NCI-H524 treated with DMSO at 0.1 percent for 48 hours (cell line): ENCODE measurements around the gene BBX.
A peak's percentile ranks its signal among the peaks of the same experiment; 100 is the strongest.
"Not testable (repeated sequence)": the region's sequence is repeated elsewhere in the genome, so short reads cannot be mapped to it uniquely, and the experiment has no call there.

Experiments
- DNase-seq: peaks from one replicate; lab custom pipeline; 2025; lab: John Stamatoyannopoulos, UW

The BBX gene

GRCh38 chr3:107684431-107684925 lies 161.7 kb downstream of the BBX start:
- DNase-seq, result no peak

DNA sequence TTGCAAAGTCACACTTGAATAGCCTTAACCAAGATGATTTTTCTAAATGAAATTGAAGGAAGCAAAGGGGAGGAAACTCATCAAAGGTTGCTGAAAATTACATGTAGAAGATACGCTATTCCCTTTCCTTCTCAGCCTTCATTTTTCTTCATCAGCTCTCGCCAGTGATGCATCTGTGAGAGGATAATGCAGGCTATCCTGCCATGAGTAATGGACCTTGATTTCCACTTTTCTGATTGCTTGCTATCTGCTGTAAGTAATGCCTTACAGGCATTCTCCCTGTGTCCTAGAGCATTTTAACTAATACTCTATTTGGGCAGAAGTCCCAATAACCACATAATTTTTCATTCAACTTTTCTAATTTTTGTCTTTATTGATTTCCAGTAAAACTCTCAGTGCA lies 162.6 kb downstream of the BBX start:
- DNase-seq, result no peak

GRCh38 chr3:107687056-107687581 lies 164.4 kb downstream of the BBX start:
- no peak for DNase-seq

GRCh38 chr3:107689355-107689754 lies 166.6 kb downstream of the BBX start:
- no peak for DNase-seq

- peak; percentile 20 for DNase-seq
Measured at GRCh38 chr3:107690522-107691138, 167.9 kb downstream of the BBX start.

- DNase-seq, result not testable (repeated sequence)
Measured at GRCh38 chr3:107691984-107692383, 169.2 kb downstream of the BBX start.

GRCh38 chr3:107697348-107697747 lies 174.6 kb downstream of the BBX start:
- not testable (repeated sequence) for DNase-seq

DNA sequence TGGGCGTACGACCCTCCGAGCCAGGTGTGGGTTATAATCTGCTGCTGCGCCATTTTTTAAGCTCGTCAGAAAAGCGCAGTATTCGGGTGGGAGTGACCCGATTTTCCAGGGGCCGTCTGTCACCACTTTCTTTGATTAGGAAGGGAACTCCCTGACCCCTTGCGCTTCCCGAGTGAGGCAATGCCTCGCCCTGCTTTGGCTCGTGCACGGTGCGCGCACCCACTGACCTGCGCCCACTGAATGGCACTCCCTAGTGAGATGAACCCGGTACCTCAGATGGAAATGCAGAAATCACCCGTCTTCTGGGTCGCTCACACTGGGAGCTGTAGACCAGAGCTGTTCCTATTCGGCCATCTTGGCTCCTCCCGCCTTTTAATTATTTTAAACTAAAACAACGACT lies 175.1 kb downstream of the BBX start:
- DNase-seq, result not testable (repeated sequence)

DNA sequence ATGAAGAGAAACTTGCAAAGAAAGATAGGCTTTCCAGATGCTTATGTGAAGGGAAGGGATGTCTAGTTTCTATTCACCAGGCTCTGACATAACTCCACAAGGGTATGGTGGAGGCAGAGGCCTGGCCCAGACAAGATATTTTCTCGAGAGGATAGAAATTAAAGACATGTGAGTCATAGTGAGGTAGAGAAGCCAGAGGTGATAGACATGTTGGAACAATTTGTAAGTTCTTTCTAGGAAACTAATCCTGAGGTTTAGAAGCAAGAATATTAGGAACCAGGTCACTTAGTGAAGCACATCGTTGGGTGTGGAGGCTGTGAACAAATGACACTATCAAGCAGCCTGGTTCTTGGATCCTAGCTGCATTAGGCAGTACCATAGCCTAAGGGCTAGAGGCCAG lies 176.9 kb downstream of the BBX start:
- no peak for DNase-seq

DNA sequence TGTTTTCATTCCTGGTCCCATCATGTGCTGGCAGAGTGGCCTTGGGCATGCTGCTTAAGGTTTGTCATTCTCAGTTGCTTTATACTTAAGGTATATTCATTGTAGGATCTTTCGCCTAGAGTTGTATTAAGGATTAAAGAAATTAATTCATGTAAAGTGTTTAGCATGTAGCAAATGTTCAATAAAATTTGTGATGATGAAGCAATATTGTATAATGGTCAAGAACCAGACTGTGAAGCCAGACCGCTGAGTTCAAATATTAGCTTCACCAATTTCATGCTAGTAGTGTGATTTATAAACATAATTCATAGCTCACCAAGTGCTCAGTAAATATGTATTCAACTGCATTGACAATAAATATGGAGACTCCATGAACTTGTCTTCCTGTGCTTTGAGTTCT lies 178.5 kb downstream of the BBX start:
- no peak for DNase-seq

DNA sequence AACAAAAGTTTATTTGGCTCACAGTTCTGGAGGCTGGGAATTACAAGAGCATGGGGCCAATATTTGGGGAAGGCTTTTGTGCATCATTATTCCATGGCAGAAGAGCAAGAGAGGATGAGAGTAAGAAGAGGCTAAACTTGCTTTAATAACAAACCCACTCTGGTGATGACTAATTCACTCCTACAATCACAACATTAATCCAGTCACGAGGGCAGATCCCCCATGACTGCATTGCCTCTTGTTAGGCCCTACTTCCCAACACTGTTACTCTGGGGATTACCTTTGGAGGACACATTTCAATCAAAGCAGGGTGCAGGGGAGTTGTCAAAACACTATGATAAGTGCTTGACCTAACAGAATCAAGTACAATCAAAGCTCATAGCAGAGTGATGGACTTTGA lies 181.7 kb downstream of the BBX start:
- no peak for DNase-seq

DNA sequence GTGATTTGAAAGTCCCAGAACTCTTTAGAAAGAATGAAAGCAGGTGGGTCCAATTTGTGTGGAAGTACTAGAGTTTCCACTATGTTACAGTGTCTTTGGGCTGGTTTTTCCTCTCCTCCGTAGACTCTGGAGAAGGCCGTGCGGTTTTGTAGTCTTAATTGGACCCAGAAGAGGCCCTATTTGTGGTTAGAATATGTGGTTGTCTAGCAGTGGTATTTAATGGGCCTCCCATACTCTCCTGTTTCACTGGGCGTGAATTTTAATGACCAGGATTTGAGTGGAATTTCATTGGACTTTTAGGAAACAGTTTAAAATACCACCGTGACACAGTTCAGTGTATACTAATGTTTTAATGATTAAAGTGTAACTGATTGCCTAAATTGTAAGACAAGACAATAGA lies 182.3 kb downstream of the BBX start:
- DNase-seq, result no peak

DNA sequence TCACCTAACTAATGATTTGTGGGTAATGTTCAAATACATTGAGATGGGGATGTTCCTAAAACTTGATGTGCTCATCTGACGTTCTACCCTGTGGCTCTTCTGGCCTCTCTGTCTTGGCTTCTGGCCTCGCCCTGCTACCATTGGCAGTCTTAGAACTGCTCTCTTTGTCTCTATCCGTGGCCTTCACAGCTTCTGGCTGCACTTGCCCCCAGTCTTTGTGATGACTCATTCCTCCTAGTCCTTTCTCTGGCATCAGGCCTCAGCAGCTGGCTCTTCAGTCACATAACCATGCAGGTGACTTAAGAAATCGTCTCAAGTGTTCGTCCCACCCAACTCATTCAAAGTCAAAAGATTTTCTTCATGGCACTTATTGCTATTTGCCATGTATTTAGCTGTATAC lies 188.1 kb downstream of the BBX start:
- DNase-seq, result no peak

DNA sequence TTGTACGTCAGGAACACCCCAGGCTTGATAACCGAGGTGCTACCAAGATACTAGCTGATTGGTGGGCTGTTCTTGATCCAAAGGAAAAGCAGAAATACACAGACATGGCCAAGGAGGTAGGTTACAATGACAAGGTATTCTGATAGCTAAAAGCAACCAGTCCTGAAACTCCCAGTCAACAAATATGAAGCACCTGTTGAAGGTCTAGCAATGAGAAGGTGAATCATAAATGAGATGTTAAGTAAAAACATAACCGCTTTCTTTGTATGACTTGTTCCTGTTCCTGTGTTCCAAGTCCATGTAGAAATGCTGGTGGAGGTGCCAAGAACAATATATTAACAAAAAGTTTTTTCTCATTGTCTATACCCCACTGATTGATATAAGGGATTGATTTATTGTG lies 194.0 kb downstream of the BBX start:
- DNase-seq, result no peak

DNA sequence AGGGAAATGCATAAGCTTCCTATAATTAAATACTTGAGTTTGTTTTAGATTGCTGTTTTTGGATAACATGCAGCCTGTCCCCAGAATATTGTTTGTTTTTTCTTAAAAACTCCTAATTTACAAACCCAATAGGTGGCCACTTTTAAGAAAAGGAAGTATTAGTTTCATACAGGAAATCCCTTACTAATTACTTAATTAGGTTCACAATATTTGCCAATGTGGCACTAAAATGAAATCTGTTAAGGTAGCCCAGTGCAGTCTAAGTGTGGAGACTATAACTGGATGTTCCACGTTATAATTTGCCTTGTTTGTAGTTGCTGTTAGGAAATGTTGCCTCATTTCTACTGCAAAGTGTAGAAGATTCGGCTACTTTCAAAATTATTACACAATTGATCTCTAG lies 195.8 kb downstream of the BBX start:
- DNase-seq, result no peak

DNA sequence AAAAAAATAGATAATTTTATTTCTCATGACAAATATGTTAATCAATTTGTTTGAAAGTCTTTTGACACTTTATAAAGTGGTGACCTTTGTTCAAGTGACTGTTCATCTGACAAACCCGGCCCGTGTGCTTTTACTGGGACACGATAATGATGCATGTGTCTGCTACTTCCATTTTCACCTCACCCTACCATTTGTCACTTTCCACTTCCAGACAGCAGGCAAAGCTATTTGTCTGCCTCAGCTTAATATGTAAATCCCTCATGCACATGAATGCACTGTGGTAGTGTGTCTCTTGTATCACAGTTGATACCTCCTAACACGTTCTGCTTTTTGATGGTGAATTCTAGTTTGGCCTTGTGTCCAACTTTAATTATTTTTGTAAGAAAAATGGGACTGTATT lies 204.3 kb downstream of the BBX start:
- no peak for DNase-seq

DNA sequence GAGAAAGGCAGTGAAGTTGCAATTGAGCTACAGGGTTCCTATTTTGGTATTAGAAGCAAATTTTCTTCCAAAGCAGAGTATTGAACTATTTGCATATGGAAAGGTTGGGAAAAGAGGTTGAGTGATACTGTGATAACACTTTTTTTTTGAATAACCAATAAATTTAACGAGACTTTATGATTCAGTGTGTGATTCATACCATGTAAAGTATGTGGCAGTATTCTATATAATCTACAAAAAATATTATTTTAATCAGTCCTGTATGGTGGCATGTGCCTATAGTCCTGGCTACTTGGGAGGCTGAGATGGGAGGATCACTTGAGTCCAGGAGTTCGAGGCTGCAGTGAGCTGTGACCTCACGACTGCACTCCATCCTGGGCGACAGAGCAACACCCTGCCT lies 206.9 kb downstream of the BBX start:
- DNase-seq, result no peak

DNA sequence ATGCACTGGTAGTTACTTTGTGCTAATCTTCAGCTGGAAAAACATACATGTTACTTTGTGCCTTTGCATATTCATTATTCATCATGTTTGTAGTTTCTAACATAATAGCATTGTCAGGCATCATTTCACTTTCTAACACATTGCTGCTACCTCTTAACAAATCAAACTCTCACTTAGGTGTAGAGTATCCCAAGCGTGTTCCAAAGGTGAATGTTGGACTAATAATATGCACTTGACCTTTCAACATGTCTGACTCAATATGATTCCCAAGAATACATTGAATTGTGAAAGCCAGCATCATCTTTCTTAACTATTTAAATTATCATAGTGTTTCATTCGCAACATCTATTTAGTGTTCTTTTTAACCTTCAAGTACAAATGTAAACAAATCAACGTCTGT lies 211.6 kb downstream of the BBX start:
- DNase-seq, result no peak

DNA sequence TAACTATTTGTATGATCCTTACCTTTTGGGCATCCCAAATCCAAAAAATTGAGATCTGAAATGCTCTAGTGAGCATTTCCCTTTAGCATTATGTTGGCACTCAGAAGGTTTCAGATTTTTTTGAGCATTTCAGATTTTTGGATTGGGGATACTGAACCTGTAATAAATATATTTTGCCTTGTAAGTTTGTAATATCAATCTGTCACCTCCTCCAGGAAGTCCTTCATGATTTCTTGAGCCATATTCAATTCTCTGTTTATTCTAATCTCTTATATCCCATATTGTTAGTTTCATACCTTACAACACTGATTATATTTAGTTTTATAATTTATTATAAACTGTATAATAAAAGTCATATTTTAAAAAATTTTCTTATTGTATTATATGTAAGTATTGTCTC lies 215.2 kb downstream of the BBX start:
- DNase-seq, result no peak

GRCh38 chr3:107738486-107739183 lies 215.9 kb downstream of the BBX start:
- DNase-seq, result no peak

- no peak for DNase-seq
Measured at GRCh38 chr3:107739227-107739626, 216.5 kb downstream of the BBX start.

GRCh38 chr3:107740992-107741896 lies 218.5 kb downstream of the BBX start:
- DNase-seq, result peak; percentile 14

DNA sequence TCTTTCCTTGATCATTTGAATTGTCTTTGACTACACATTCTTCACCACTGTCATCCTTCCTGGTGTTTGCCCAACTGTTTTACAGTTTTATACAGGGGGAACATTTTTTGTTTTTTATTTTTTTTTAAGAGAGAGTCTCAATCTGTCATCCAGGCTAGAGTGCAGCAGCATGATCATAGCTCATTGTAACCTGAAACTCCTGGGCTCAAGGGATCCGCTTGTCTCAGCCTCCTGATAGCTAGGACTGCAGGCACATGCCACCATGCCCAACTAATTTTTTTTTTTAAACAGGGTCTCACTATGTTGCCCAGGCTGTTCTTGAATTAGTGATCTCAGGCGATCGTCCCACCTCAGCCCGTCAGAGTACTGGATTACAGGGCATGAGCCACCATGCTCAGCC lies 222.6 kb downstream of the BBX start:
- DNase-seq, result peak; percentile 20
